ENCODE measurements around the gene CCDC81.

CCDC81 gene

GRCh38 chr11:86386283-86386682, 11.6 kb downstream of the CCDC81 start:
- Histone ChIP-seq H3K36me3 (replicated peaks; ENCODE audit: low read depth, low read length) (no peaks in the 10 kb centered on the region), H3K9me3 (ENCODE audit: insufficient read depth, low read length) (no peaks in the 10 kb centered on the region), H3K4me2 (ENCODE audit: low read length) (no peak overlapping the region), H3K27ac (ENCODE audit: low read length) (no peak overlapping the region), H3K4me3 (ENCODE audit: low read length) (no peak overlapping the region), H2AFZ (ENCODE audit: low read depth, low read length) (no peak overlapping the region), H3K79me2 (ENCODE audit: low read length) (no peaks in the 10 kb centered on the region), H3K27me3 (ENCODE audit: low read depth, low read length) (no peaks in the 10 kb centered on the region), H3K9ac (ENCODE audit: low read length) (no peak overlapping the region), H4K20me1 (ENCODE audit: insufficient read depth, low read length) (no peaks in the 10 kb centered on the region), H3K4me1 (ENCODE audit: low read length) (peaks cover 10% of the 10 kb centered on the region)
- TF ChIP-seq CTCF (IDR thresholded peaks at IDR 0.05; ENCODE audit: low read depth, low read length), result no peak
- no peak for TF ChIP-seq EZH2phosphoT487 (IDR thresholded peaks at IDR 0.05; ENCODE audit: low read depth)

- Histone ChIP-seq H2AFZ (ENCODE audit: low read depth, low read length) (no peak overlapping the region), H3K79me2 (ENCODE audit: low read length) (no peaks in the 10 kb centered on the region), H3K4me2 (ENCODE audit: low read length) (no peak overlapping the region), H3K36me3 (replicated peaks; ENCODE audit: low read depth, low read length) (no peaks in the 10 kb centered on the region), H3K27ac (ENCODE audit: low read length) (no peak overlapping the region), H3K27me3 (ENCODE audit: low read depth, low read length) (no peaks in the 10 kb centered on the region), H3K4me1 (ENCODE audit: low read length) (peaks cover 10% of the 10 kb centered on the region), H3K9ac (ENCODE audit: low read length) (no peak overlapping the region), H3K4me3 (ENCODE audit: low read length) (no peak overlapping the region), H4K20me1 (ENCODE audit: insufficient read depth, low read length) (no peaks in the 10 kb centered on the region), H3K9me3 (ENCODE audit: insufficient read depth, low read length) (no peaks in the 10 kb centered on the region)
- no peak for TF ChIP-seq CTCF (IDR thresholded peaks at IDR 0.05; ENCODE audit: low read depth, low read length)
- no peak for TF ChIP-seq EZH2phosphoT487 (IDR thresholded peaks at IDR 0.05; ENCODE audit: low read depth)
Observed at GRCh38 chr11:86386746-86387145, 12.1 kb downstream of the CCDC81 start.

GRCh38 chr11:86388198-86388597, 13.5 kb downstream of the CCDC81 start:
- H3K4me1 ChIP-seq (ENCODE audit: low read length), result peaks cover 10% of the 10 kb centered on the region
- H3K27ac ChIP-seq (ENCODE audit: low read length), result no peak overlapping the region
- H2AFZ ChIP-seq (ENCODE audit: low read depth, low read length), result no peak overlapping the region
- H3K27me3 ChIP-seq (ENCODE audit: low read depth, low read length), result no peaks in the 10 kb centered on the region
- no peak overlapping the region for H3K9ac ChIP-seq (ENCODE audit: low read length)
- TF ChIP-seq EZH2phosphoT487 (IDR thresholded peaks at IDR 0.05; ENCODE audit: low read depth), result no peak
- no peak for TF ChIP-seq CTCF (IDR thresholded peaks at IDR 0.05; ENCODE audit: low read depth, low read length)
- no peaks in the 10 kb centered on the region for H3K9me3 ChIP-seq (ENCODE audit: insufficient read depth, low read length)
- no peaks in the 10 kb centered on the region for H4K20me1 ChIP-seq (ENCODE audit: insufficient read depth, low read length)
- no peaks in the 10 kb centered on the region for H3K79me2 ChIP-seq (ENCODE audit: low read length)
- no peaks in the 10 kb centered on the region for H3K36me3 ChIP-seq (replicated peaks; ENCODE audit: low read depth, low read length)
- H3K4me2 ChIP-seq (ENCODE audit: low read length), result no peak overlapping the region
- no peak overlapping the region for H3K4me3 ChIP-seq (ENCODE audit: low read length)

- Histone ChIP-seq H3K36me3 (replicated peaks; ENCODE audit: low read depth, low read length) (no peaks in the 10 kb centered on the region), H2AFZ (ENCODE audit: low read depth, low read length) (no peak overlapping the region), H3K9ac (ENCODE audit: low read length) (no peak overlapping the region), H3K79me2 (ENCODE audit: low read length) (no peaks in the 10 kb centered on the region), H3K4me2 (ENCODE audit: low read length) (no peak overlapping the region), H4K20me1 (ENCODE audit: insufficient read depth, low read length) (no peaks in the 10 kb centered on the region), H3K9me3 (ENCODE audit: insufficient read depth, low read length) (no peaks in the 10 kb centered on the region), H3K4me1 (ENCODE audit: low read length) (peaks cover 10% of the 10 kb centered on the region), H3K27ac (ENCODE audit: low read length) (no peak overlapping the region), H3K27me3 (ENCODE audit: low read depth, low read length) (no peaks in the 10 kb centered on the region), H3K4me3 (ENCODE audit: low read length) (no peak overlapping the region)
- TF ChIP-seq EZH2phosphoT487 (IDR thresholded peaks at IDR 0.05; ENCODE audit: low read depth), result no peak
- no peak for TF ChIP-seq CTCF (IDR thresholded peaks at IDR 0.05; ENCODE audit: low read depth, low read length)
Observed at GRCh38 chr11:86390487-86390886, 15.8 kb downstream of the CCDC81 start.

Data from OCI-LY3 (cell line).